Endothelial cell of umbilical vein (primary cell): Measurements from ENCODE around the gene STRBP. TPM values are rescaled to one million over a fixed set of nuclear protein-coding genes. Genes with fewer than 3 reads are reported as not detected.

Source experiments
- BruUV-seq: library from RNA; stranded (reverse); fragments of 400-500 nt; replicated peaks from 2 replicates; lab custom pipeline; 2021; lab: Mats Ljungman, UMichigan
- CTCF ChIA-PET: fragments of 300-600, 350-600 bp; sonication (Branson Sonifier 250); formaldehyde crosslinking; loops from one replicate; lab custom pipeline; 2021; ENCODE audit warnings: antibody characterized with exemption, inconsistent platforms; lab: Charles Lee
- POLR2A ChIA-PET: fragments of 300-600, 350-600 bp; sonication (Branson Sonifier 250); formaldehyde crosslinking; loops from one replicate; lab custom pipeline; 2021; ENCODE audit warnings: antibody characterized with exemption, inconsistent platforms; lab: Charles Lee
- DNase-seq: peaks from one replicate; pipeline ENCODE4 v3.0.0-alpha.2; 2011; ENCODE audit warnings: low read depth, low spot score
- FAIRE-seq: peaks from 2 replicates; lab custom pipeline; 2011; peaks lifted over from hg19 to GRCh38; lab: Jason Lieb, UNC
- H2AFZ ChIP-seq: 2 replicates; pipeline ENCODE4 v1.6.0; 2012; ENCODE audit warnings: low read depth, low read length, control low read depth, inconsistent platforms
- H3K27ac ChIP-seq: 2 replicates; pipeline ENCODE4 v1.5.1; 2011; ENCODE audit warnings: low read depth, mild to moderate bottlenecking, control low read depth, low read length, moderate library complexity; ENCODE audit not compliant: insufficient read depth
- H3K27me3 ChIP-seq, 2 experiments: 2 replicates each; pipeline versions ENCODE4 v1.6.0 to v1.6.1; 2011; ENCODE audit warnings: low read length in 2 of 2, mixed read lengths in 1 of 2; ENCODE audit not compliant: control insufficient read depth in 2 of 2, insufficient read depth in 2 of 2
- H3K36me3 ChIP-seq, 2 experiments: 2 replicates in 1 of 2; 3 replicates in 1 of 2; pipeline ENCODE4 v1.5.1; 2011; ENCODE audit warnings: low read length in 2 of 2, mild to moderate bottlenecking in 1 of 2, moderate library complexity in 1 of 2; ENCODE audit not compliant: control insufficient read depth in 2 of 2, insufficient read depth in 2 of 2; ENCODE audit errors: extremely low read depth in 1 of 2
- H3K4me1 ChIP-seq: 3 replicates; pipeline ENCODE4 v1.5.1; 2011; ENCODE audit warnings: mild to moderate bottlenecking, low read length; ENCODE audit not compliant: control insufficient read depth, insufficient read depth; ENCODE audit errors: extremely low read depth
- H3K4me2 ChIP-seq: 2 replicates; pipeline ENCODE4 v1.6.1; 2011; ENCODE audit warnings: low read length, control low read depth, mixed read lengths; ENCODE audit not compliant: insufficient read depth
- H3K4me3 ChIP-seq, 3 experiments: fragments of 200-600 bp in 1 of 3; sonication (generic), shearing (Covaris generic) in 1 of 3; replicated peaks in 1 of 3; 2 replicates each; pipeline ENCODE4 v1.5.1; 2011 to 2016; ENCODE audit warnings: control low read depth in 3 of 3, low read length in 3 of 3, mild to moderate bottlenecking in 2 of 3, inconsistent platforms in 1 of 3, low read depth in 1 of 3, moderate library complexity in 1 of 3; ENCODE audit not compliant: insufficient read depth in 1 of 3
- H3K79me2 ChIP-seq: 2 replicates; pipeline ENCODE4 v1.6.0; 2012; ENCODE audit warnings: low read length, inconsistent platforms; ENCODE audit not compliant: control insufficient read depth, insufficient read depth
- H3K9ac ChIP-seq: replicated peaks from 2 replicates; pipeline ENCODE3; 2011; ENCODE audit warnings: low read length, control low read depth; ENCODE audit not compliant: insufficient read depth; ENCODE audit errors: extremely low read depth
- H3K9me1 ChIP-seq: replicated peaks from 3 replicates; pipeline ENCODE4 v1.6.0; 2011; ENCODE audit warnings: mild to moderate bottlenecking, low read length; ENCODE audit not compliant: control insufficient read depth, insufficient read depth; ENCODE audit errors: extremely low read depth
- H3K9me3 ChIP-seq: replicated peaks from 2 replicates; pipeline ENCODE4 v1.5.1; 2012; ENCODE audit warnings: low read length, inconsistent platforms; ENCODE audit not compliant: control insufficient read depth, insufficient read depth
- H4K20me1 ChIP-seq: replicated peaks from 2 replicates; pipeline ENCODE3; 2011; ENCODE audit warnings: mild to moderate bottlenecking, low read length; ENCODE audit not compliant: control insufficient read depth, insufficient read depth; ENCODE audit errors: extremely low read depth
- EZH2 ChIP-seq: IDR thresholded peaks from 2 replicates; pipeline ENCODE4 v1.6.1; 2012; ENCODE audit warnings: borderline replicate concordance, low read depth, mild to moderate bottlenecking, moderate library complexity, low read length, inconsistent platforms; ENCODE audit not compliant: severe bottlenecking
- FOS ChIP-seq: IDR thresholded peaks from 2 replicates; pipeline ENCODE4 v1.6.1; 2011; ENCODE audit warnings: mild to moderate bottlenecking, low read length, moderate library complexity, borderline replicate concordance; ENCODE audit not compliant: insufficient read depth
- GATA2 ChIP-seq: IDR thresholded peaks from 2 replicates; pipeline ENCODE4 v1.7.0; 2011; ENCODE audit warnings: low read depth, mild to moderate bottlenecking, moderate library complexity, mixed read lengths, low read length; ENCODE audit not compliant: insufficient read length, insufficient read depth
- JUN ChIP-seq: IDR thresholded peaks from 2 replicates; pipeline ENCODE4 v1.6.1; 2011; ENCODE audit warnings: borderline replicate concordance, low read depth; ENCODE audit not compliant: insufficient read length, insufficient read depth
- MYC ChIP-seq: IDR thresholded peaks from one replicate; pipeline ENCODE4 v1.6.1; 2011; ENCODE audit warnings: mild to moderate bottlenecking, low read depth, low read length
- POLR2A ChIP-seq: IDR thresholded peaks from 2 replicates; pipeline ENCODE4 v1.6.1; 2012; ENCODE audit warnings: low read depth, mild to moderate bottlenecking, control low read depth, low read length
- POLR2AphosphoS5 ChIP-seq: IDR thresholded peaks from 2 replicates; pipeline ENCODE4 v1.6.1; 2012; ENCODE audit warnings: low read depth, mild to moderate bottlenecking, control low read depth, low read length, moderate library complexity; ENCODE audit not compliant: insufficient read depth
- dilution Hi-C: fragments of 300-500 bp; cut with MboI; formaldehyde crosslinking; loops from one replicate; pipeline ENCODE4 v1.15.0; 2019; ENCODE audit warnings: low sequenced_read_pairs; ENCODE audit not compliant: extremely low pct_ligation_motif_present
- intact Hi-C: fragments of 100-400 bp; cut with micrococcal nuclease; formaldehyde crosslinking; loops from one replicate; pipeline ENCODE4 v1.10.0; 2022
- polyA plus RNA-seq, 4 experiments: library from polyadenylated mRNA; depleted of rRNA in 3 of 4; stranded (reverse) in 3 of 4; unstranded in 1 of 4; fragments of >200 nt; gene quantifications; 2 replicates each; pipeline versions ENCODE4 v1.2.1 to v1.2.3, GENCODE V29; 2011 to 2012; ENCODE audit warnings: missing spikeins in 1 of 4
- total RNA-seq: library from RNA; stranded (reverse); gene quantifications from 2 replicates; pipeline ENCODE4 v1.2.3, GENCODE V29; 2021
- TF ChIP-seq, protein P1 (sequence below), 2 donors: IDR thresholded peaks; 1 replicate in 1 of 2; 2 replicates in 1 of 2; pipeline ENCODE4 v1.5.1; 2011; ENCODE audit warnings: low read length in 2 of 2, mild to moderate bottlenecking in 2 of 2, moderate library complexity in 2 of 2, control low read depth in 1 of 2, inconsistent platforms in 1 of 2, low read depth in 1 of 2; ENCODE audit not compliant: insufficient read depth in 1 of 2; ENCODE audit errors: extremely low read depth in 1 of 2
- TF ChIP-seq, protein P2 (sequence below): IDR thresholded peaks from 2 replicates; pipeline ENCODE4 v1.6.1; 2011; ENCODE audit not compliant: insufficient read depth, insufficient read length

STRBP gene
- total and polyA plus RNA-seq, 2 donors (not counting 3 experiments of a cell fraction or from before 2014, with no cell fraction given), result 7.7 to 15.4 TPM

DNA sequence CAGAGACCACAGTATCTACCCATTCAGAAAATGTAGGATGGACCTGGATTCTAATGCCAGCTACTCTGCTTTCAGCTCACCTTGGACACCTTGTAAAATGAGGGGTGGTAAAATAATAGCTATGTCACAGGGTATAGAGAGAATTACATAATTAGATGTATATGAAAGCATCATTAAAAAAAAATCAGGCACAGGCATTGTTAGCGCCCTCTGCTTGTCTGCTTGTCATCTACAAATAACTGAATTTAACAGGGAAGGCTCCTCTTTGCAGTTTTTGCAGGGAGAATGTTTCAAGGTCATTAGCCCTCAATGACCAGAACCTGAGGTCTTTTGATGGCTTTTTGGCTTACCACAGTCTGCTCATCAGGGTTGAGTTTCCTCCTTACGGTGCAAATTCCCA, 176.9 kb downstream of the STRBP start:
- ChIA-PET CTCF (interaction anchor here (0.6 to 4.3 kb wide), 5 partner anchors 10 to 258 kb away, joined by 3 to 31 read pairs (median 7); no protein-coding TSS in a partner anchor), POLR2A (no interaction called here)
- FAIRE-seq, result no peak
- BruUV-seq, result no TSS peak
- H3K27me3 ChIP-seq, result no peaks in the 10 kb centered on the region
- no peak for DNase-seq
- H3K27ac ChIP-seq, result no peak overlapping the region
- no peaks in the 10 kb centered on the region for H3K9me3 ChIP-seq
- peaks cover 7 to 18% of the 10 kb centered on the region in 2 experiments for H3K36me3 ChIP-seq
- H3K4me1 ChIP-seq, result no peaks in the 10 kb centered on the region
- H2AFZ ChIP-seq, result no peak overlapping the region
- intact Hi-C loops (no loop called here), dilution Hi-C loops (no loop called here)
- H3K9ac ChIP-seq, result no peak overlapping the region
- no peaks in the 10 kb centered on the region for H3K79me2 ChIP-seq
- no peak overlapping the region for H3K4me3 ChIP-seq
- no peaks in the 10 kb centered on the region for H4K20me1 ChIP-seq
- TF ChIP-seq, protein P1, sequence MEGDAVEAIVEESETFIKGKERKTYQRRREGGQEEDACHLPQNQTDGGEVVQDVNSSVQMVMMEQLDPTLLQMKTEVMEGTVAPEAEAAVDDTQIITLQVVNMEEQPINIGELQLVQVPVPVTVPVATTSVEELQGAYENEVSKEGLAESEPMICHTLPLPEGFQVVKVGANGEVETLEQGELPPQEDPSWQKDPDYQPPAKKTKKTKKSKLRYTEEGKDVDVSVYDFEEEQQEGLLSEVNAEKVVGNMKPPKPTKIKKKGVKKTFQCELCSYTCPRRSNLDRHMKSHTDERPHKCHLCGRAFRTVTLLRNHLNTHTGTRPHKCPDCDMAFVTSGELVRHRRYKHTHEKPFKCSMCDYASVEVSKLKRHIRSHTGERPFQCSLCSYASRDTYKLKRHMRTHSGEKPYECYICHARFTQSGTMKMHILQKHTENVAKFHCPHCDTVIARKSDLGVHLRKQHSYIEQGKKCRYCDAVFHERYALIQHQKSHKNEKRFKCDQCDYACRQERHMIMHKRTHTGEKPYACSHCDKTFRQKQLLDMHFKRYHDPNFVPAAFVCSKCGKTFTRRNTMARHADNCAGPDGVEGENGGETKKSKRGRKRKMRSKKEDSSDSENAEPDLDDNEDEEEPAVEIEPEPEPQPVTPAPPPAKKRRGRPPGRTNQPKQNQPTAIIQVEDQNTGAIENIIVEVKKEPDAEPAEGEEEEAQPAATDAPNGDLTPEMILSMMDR (IDR thresholded peaks at IDR 0.05; ENCODE audit: extremely low read depth in 1 of 2, insufficient read depth in 1 of 2, low read depth in 1 of 2, low read length in 2 of 2), result peak in 1 of 2 donors; percentile 24
- TF ChIP-seq, protein P2, sequence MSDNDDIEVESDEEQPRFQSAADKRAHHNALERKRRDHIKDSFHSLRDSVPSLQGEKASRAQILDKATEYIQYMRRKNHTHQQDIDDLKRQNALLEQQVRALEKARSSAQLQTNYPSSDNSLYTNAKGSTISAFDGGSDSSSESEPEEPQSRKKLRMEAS, result no peak
- no peak overlapping the region for H3K4me2 ChIP-seq
- no peaks in the 10 kb centered on the region for H3K9me1 ChIP-seq

DNA sequence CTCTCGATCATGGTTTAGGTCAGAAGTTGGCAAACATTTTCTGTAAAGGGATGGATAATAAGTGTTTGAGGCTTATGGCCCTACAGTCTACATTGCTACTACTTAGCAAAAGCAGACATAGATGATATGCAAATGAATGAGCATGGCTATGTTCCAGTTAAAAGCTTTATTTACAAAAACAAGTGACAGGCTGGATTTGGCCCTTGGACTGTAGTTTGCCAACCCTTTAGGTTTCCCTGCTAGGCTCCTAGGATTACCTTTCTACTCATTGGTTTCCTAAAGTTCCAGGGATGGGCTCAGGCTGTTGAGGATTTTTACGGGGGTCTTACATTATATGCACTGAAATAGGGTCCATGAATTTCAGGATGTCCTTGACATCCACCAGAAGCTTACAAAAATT, 177.4 kb downstream of the STRBP start:
- CTCF ChIA-PET, result interaction anchor here (0.6 to 4.3 kb wide), 4 partner anchors 10 to 259 kb away, joined by 3 to 31 read pairs (median 8); no protein-coding TSS in a partner anchor
- H3K27ac ChIP-seq, result no peak overlapping the region
- H3K4me1 ChIP-seq, result no peaks in the 10 kb centered on the region
- no peaks in the 10 kb centered on the region for H4K20me1 ChIP-seq
- intact Hi-C loops (no loop called here), dilution Hi-C loops (no loop called here)
- DNase-seq (no peak), FAIRE-seq (no peak)
- H2AFZ ChIP-seq, result no peak overlapping the region
- no peak overlapping the region for H3K9ac ChIP-seq
- peaks cover 7 to 21% of the 10 kb centered on the region in 2 experiments for H3K36me3 ChIP-seq
- H3K4me2 ChIP-seq, result no peak overlapping the region
- no peak for TF ChIP-seq POLR2AphosphoS5
- no peak for TF ChIP-seq GATA2
- TF ChIP-seq, protein P2, result no peak
- no peak for TF ChIP-seq MYC
- no peak for TF ChIP-seq POLR2A
- TF ChIP-seq, protein P1 (IDR thresholded peaks at IDR 0.05; ENCODE audit: extremely low read depth in 1 of 2, insufficient read depth in 1 of 2, low read depth in 1 of 2, low read length in 2 of 2), result no peak
- no peak for TF ChIP-seq FOS
- no peak for TF ChIP-seq JUN
- TF ChIP-seq EZH2, result no peak
- H3K9me1 ChIP-seq, result no peaks in the 10 kb centered on the region
- no peak overlapping the region for H3K4me3 ChIP-seq
- H3K79me2 ChIP-seq, result no peaks in the 10 kb centered on the region
- H3K27me3 ChIP-seq, result no peaks in the 10 kb centered on the region
- H3K9me3 ChIP-seq, result no peaks in the 10 kb centered on the region
- POLR2A ChIA-PET, result no interaction called here
- BruUV-seq, result no TSS peak
